ENCODE results near the gene NLRP12. TPM values are rescaled to one million over a fixed set of nuclear protein-coding genes. Genes with fewer than 3 reads are reported as not detected.

Gene NLRP12
- total and polyA plus RNA-seq, 2 donors (not counting 1 experiment from before 2014, with no cell fraction given): 0.22 TPM; not detected in 1

GRCh38 chr19:53808710-53809125 lies 15.4 kb downstream of the NLRP12 start:
- ChIA-PET CTCF (interaction anchor here (1.2 kb wide), 1 partner anchor 16 kb away, joined by 3 read pairs; no protein-coding TSS in a partner anchor), POLR2A (interaction anchor here (0.7 kb wide), 1 partner anchor 303 kb away, joined by 4 read pairs; no protein-coding TSS in a partner anchor)
- ATAC-seq (ENCODE audit: low read depth): no peak
- intact Hi-C loops (cut with micrococcal nuclease): no loop called here
- Histone ChIP-seq H3K9me3 (ENCODE audit: control extremely low read depth in 1 of 3, control insufficient read depth in 2 of 3, insufficient read depth in 1 of 3, low read length in 2 of 3) (peaks cover 0 to 20% (median 0%) of the 10 kb centered on the region in 3 donors), H3K79me2 (ENCODE audit: control insufficient read depth, insufficient read depth, low read length) (no peaks in the 10 kb centered on the region), H3K27me3 (replicated peaks in 1 of 4; ENCODE audit: control extremely low read depth in 1 of 4, control insufficient read depth in 3 of 4, insufficient read depth in 4 of 4, low read length in 3 of 4) (peaks cover 0 to 3% (median 0%) of the 10 kb centered on the region in 4 experiments), H3K4me3 (ENCODE audit: control extremely low read depth in 1 of 5, extremely low read depth in 1 of 5, insufficient read depth in 1 of 5, low read depth in 2 of 5, low read length in 4 of 5) (no peak overlapping the region), H3K9ac (ENCODE audit: low read length) (no peak overlapping the region), H3K27ac (ENCODE audit: low read length in 2 of 2) (no peak overlapping the region), H3K36me3 (replicated peaks in 1 of 2; ENCODE audit: control extremely low read depth in 1 of 2, control insufficient read depth in 1 of 2, extremely low read depth in 1 of 2, insufficient read depth in 2 of 2, low read length in 1 of 2) (no peaks in the 10 kb centered on the region), H4K20me1 (ENCODE audit: control insufficient read depth, insufficient read depth, low read length, poor library complexity, severe bottlenecking) (no peaks in the 10 kb centered on the region), H3K4me1 (ENCODE audit: control insufficient read depth in 2 of 2, insufficient read depth in 2 of 2, low read length in 2 of 2) (no peaks in the 10 kb centered on the region), H3K4me2 (replicated peaks; ENCODE audit: low read depth, low read length, poor library complexity, severe bottlenecking) (no peak overlapping the region), H2AFZ (ENCODE audit: insufficient read depth, low read depth, low read length, poor library complexity, severe bottlenecking) (no peak overlapping the region)
- Mint-ChIP-seq H3K27me3 (no peaks in the 10 kb centered on the region), H3K9me3 (ENCODE audit: insufficient read depth) (no peaks in the 10 kb centered on the region), H3K27ac (no peak overlapping the region), H3K4me1 (no peaks in the 10 kb centered on the region), H3K4me3 (no peak overlapping the region)
- DNase-seq: no peak
- WGBS (ENCODE audit: insufficient coverage): 0% methylated on average over 1 of the region's 5 CpGs
- no peak for TF ChIP-seq EZH2 (IDR thresholded peaks at IDR 0.05; ENCODE audit: borderline replicate concordance, insufficient read depth, low read depth, low read length, poor library complexity, severe bottlenecking)
- no peak for TF ChIP-seq CTCF (IDR thresholded peaks at IDR 0.05)

GRCh38 chr19:53801257-53801656 lies 22.9 kb downstream of the NLRP12 start:
- CTCF ChIA-PET: no interaction called here
- H3K9ac ChIP-seq (ENCODE audit: low read length): no peak overlapping the region
- TF ChIP-seq EZH2 (IDR thresholded peaks at IDR 0.05; ENCODE audit: borderline replicate concordance, insufficient read depth, low read depth, low read length, poor library complexity, severe bottlenecking) (no peak), CTCF (IDR thresholded peaks at IDR 0.05) (no peak)

More at GRCh38 chr19:53801257-53801656, 22.9 kb downstream of the NLRP12 start:
- Histone ChIP-seq H3K9me3 (ENCODE audit: control extremely low read depth in 1 of 3, control insufficient read depth in 2 of 3, insufficient read depth in 1 of 3, low read length in 2 of 3) (peaks cover 0 to 24% (median 0%) of the 10 kb centered on the region in 3 donors), H2AFZ (ENCODE audit: insufficient read depth, low read depth, low read length, poor library complexity, severe bottlenecking) (no peak overlapping the region), H3K36me3 (replicated peaks in 1 of 2; ENCODE audit: control extremely low read depth in 1 of 2, control insufficient read depth in 1 of 2, extremely low read depth in 1 of 2, insufficient read depth in 2 of 2, low read length in 1 of 2) (no peaks in the 10 kb centered on the region), H3K79me2 (ENCODE audit: control insufficient read depth, insufficient read depth, low read length) (no peaks in the 10 kb centered on the region), H3K27ac (ENCODE audit: low read length in 2 of 2) (no peak overlapping the region), H4K20me1 (ENCODE audit: control insufficient read depth, insufficient read depth, low read length, poor library complexity, severe bottlenecking) (no peaks in the 10 kb centered on the region), H3K27me3 (replicated peaks in 1 of 4; ENCODE audit: control extremely low read depth in 1 of 4, control insufficient read depth in 3 of 4, insufficient read depth in 4 of 4, low read length in 3 of 4) (no peaks in the 10 kb centered on the region), H3K4me1 (ENCODE audit: control insufficient read depth in 2 of 2, insufficient read depth in 2 of 2, low read length in 2 of 2) (no peaks in the 10 kb centered on the region), H3K4me2 (replicated peaks; ENCODE audit: low read depth, low read length, poor library complexity, severe bottlenecking) (no peak overlapping the region), H3K4me3 (ENCODE audit: control extremely low read depth in 1 of 5, extremely low read depth in 1 of 5, insufficient read depth in 1 of 5, low read depth in 2 of 5, low read length in 4 of 5) (no peak overlapping the region)
- no peak overlapping the region for H3K4me3 Mint-ChIP-seq
- POLR2A ChIA-PET: no interaction called here
- H3K27ac Mint-ChIP-seq: no peak overlapping the region
- no peaks in the 10 kb centered on the region for H3K27me3 Mint-ChIP-seq
- H3K9me3 Mint-ChIP-seq (ENCODE audit: insufficient read depth): no peaks in the 10 kb centered on the region
- intact Hi-C loops (cut with micrococcal nuclease): no loop called here
- no peak for DNase-seq
- H3K4me1 Mint-ChIP-seq: no peaks in the 10 kb centered on the region
- ATAC-seq (ENCODE audit: low read depth): no peak
- 89% methylated on average over 5 of the region's 9 CpGs for WGBS (ENCODE audit: insufficient coverage)
